Glomerular visceral epithelial cell (primary cell): ENCODE results near the gene TNF.
"Not testable (repeated sequence)": the region's sequence is repeated elsewhere in the genome, so short reads cannot be mapped to it uniquely, and the experiment has no call there.

Experiments
- DNase-seq: peaks from one replicate; pipeline ENCODE4 v3.0.0-alpha.2; 2016; ENCODE audit errors: extremely low spot score

Gene TNF

GRCh38 chr6:31588871-31589650 is 13.7 kb downstream of the TNF start:
- DNase-seq: no peak

- DNase-seq: not testable (repeated sequence)
These were observed 15.3 kb downstream of the TNF start for GRCh38 chr6:31590691-31591090.

GRCh38 chr6:31592396-31592771 is 17.0 kb downstream of the TNF start:
- DNase-seq: no peak

- DNase-seq: peak; percentile 58
These were observed 21.6 kb downstream of the TNF start for GRCh38 chr6:31597006-31597405.

- DNase-seq: no peak
These were observed 32.0 kb downstream of the TNF start for GRCh38 chr6:31607317-31607716.

- no peak for DNase-seq
These were observed 34.4 kb downstream of the TNF start for GRCh38 chr6:31609519-31610406.

- DNase-seq: no peak
These were observed 35.6 kb downstream of the TNF start for GRCh38 chr6:31610968-31611367.

- no peak for DNase-seq
These were observed 38.8 kb downstream of the TNF start for GRCh38 chr6:31614075-31614619.

- DNase-seq: no peak
These were observed 39.6 kb downstream of the TNF start, which contains the start of gene AIF1 for GRCh38 chr6:31614684-31615578. TSS of gene AIF1 (plus strand) at chr6:31615234. CDS start at chr6:31615330, 96 bp downstream.

- DNase-seq: no peak
These were observed 40.4 kb downstream of the TNF start for GRCh38 chr6:31615748-31616147.

GRCh38 chr6:31617010-31617409 is 41.6 kb downstream of the TNF start:
- DNase-seq: no peak

GRCh38 chr6:31619805-31620585 is 44.6 kb downstream of the TNF start:
- DNase-seq: peak; percentile 100

GRCh38 chr6:31620586-31621319 is 45.4 kb downstream of the TNF start, which contains the start of gene PRRC2A:
TSS of gene PRRC2A (plus strand) at chr6:31620715. CDS start at chr6:31622790, 2,075 bp downstream.
- no peak for DNase-seq

- no peak for DNase-seq
These were observed 46.1 kb downstream of the TNF start for GRCh38 chr6:31621320-31621939.

GRCh38 chr6:31621991-31622390 is 46.6 kb downstream of the TNF start:
- DNase-seq: no peak

- no peak for DNase-seq
These were observed 47.3 kb downstream of the TNF start for GRCh38 chr6:31622684-31623091.

GRCh38 chr6:31624070-31624469 is 48.7 kb downstream of the TNF start:
- DNase-seq: no peak

GRCh38 chr6:31626952-31627351 is 51.6 kb downstream of the TNF start:
- no peak for DNase-seq

- no peak for DNase-seq
These were observed 52.4 kb downstream of the TNF start for GRCh38 chr6:31627690-31628287.
